Measurements from ENCODE around the gene VGLL4. TPM values are rescaled to one million over a fixed set of nuclear protein-coding genes. Genes with fewer than 3 reads are reported as not detected.

VGLL4 gene
- 10 to 100 TPM; 44.5 to 45.7 TPM for total RNA-seq

GRCh38 chr3:11643605-11644087 is at the start of gene VGLL4:
Gene VGLL4 (minus strand): TSS chr3:11643915. CDS start chr3:11643518, 397 bp downstream.

Other genes with a start within 250 kb of the VGLL4 start
- gene TAMM41, start 203.0 kb upstream of the VGLL4 start, total RNA-seq = 10 to 100 TPM; 27.1 to 28.0 TPM